Kidney (tissue), 14 donors: ENCODE data around the gene ST8SIA1. TPM values are rescaled to one million over a fixed set of nuclear protein-coding genes. Genes with fewer than 3 reads are reported as not detected.

Experiments
- DNase-seq, 5 donors: peaks; one replicate each; pipeline ENCODE4 v3.0.0-alpha.2; 2013 to 2020
- FAIRE-seq: peaks from 2 replicates; lab custom pipeline; 2012; peaks lifted over from hg19 to GRCh38; lab: Jason Lieb, UNC
- H3K27ac ChIP-seq, 2 donors: one replicate each; pipeline ENCODE4 v1.7.0; 2013; ENCODE audit warnings: low read depth in 2 of 2, low read length in 2 of 2, inconsistent platforms in 1 of 2
- H3K27me3 ChIP-seq: one replicate; pipeline ENCODE4 v1.7.1; 2013; ENCODE audit warnings: low read length, inconsistent platforms; ENCODE audit not compliant: control insufficient read depth, insufficient read depth
- H3K36me3 ChIP-seq, 3 donors: one replicate each; pipeline versions ENCODE4 v1.7.0 to v1.7.1; 2013; ENCODE audit warnings: low read length in 3 of 3, control low read depth in 1 of 3, inconsistent platforms in 1 of 3; ENCODE audit not compliant: insufficient read depth in 3 of 3, control insufficient read depth in 2 of 3
- H3K4me1 ChIP-seq, 3 donors: one replicate each; pipeline versions ENCODE4 v1.7.0 to v1.7.1; 2013; ENCODE audit warnings: low read length in 3 of 3, inconsistent platforms in 1 of 3, low read depth in 1 of 3; ENCODE audit not compliant: control insufficient read depth in 2 of 3, insufficient read depth in 2 of 3
- H3K4me3 ChIP-seq, 3 donors: one replicate each; pipeline versions ENCODE4 v1.7.0 to v1.8.1; 2013; ENCODE audit warnings: low read length in 3 of 3, control low read depth in 1 of 3, inconsistent platforms in 1 of 3
- H3K9ac ChIP-seq, 3 donors: one replicate each; pipeline versions ENCODE4 v1.7.0 to v1.7.1; 2013; ENCODE audit warnings: low read length in 3 of 3, control low read depth in 1 of 3, inconsistent platforms in 1 of 3
- H3K9me3 ChIP-seq, 3 donors: one replicate each; pipeline versions ENCODE4 v1.7.0 to v1.7.1; 2013; ENCODE audit warnings: low read length in 3 of 3, control low read depth in 1 of 3, inconsistent platforms in 1 of 3; ENCODE audit not compliant: control insufficient read depth in 2 of 3, insufficient read depth in 1 of 3
- intact Hi-C: fragments of 100-400 bp; cut with DNase I; formaldehyde crosslinking; loops from one replicate; pipeline ENCODE4 v1.11.1; 2022
- polyA plus RNA-seq: library from polyadenylated mRNA; stranded (reverse); fragments of 350-450 nt; fragmentation: Illumina TruSeq; extraction: RNeasy Lipid Tissue Mini Kit (QIAGEN cat#74804); gene quantifications from one replicate; pipeline ENCODE4 v1.2.3, GENCODE V29; 2014; ENCODE audit warnings: low read depth, low replicate concordance; ENCODE audit not compliant: insufficient read depth
- total RNA-seq: library from RNA; stranded (reverse); fragmentation: NEBNext Ultra II Directional; extraction: Animal tissue kit (Norgen Biotek cat#: 25700); gene quantifications from one replicate; pipeline ENCODE4 v1.2.1, GENCODE V29; 2021
- TF ChIP-seq, protein P1 (sequence below): IDR thresholded peaks from 3 replicates; pipeline ENCODE4 v1.5.1; 2012; ENCODE audit warnings: mild to moderate bottlenecking, moderate library complexity, borderline replicate concordance; ENCODE audit not compliant: insufficient read depth; ENCODE audit errors: extremely low read depth
- donor health status: control.
- donor health status: control.
- donor health status: control.
- donor health status: control.
- donor health status: control.
- donor health status: DM: yes; HTN: yes; CAD: no.
- donor health status: Normal renal cell carcinoma (clear cell type).

ST8SIA1 gene
- total and polyA plus RNA-seq, 2 donors from 2014 or later, result 2.8 to 4.7 TPM

DNA sequence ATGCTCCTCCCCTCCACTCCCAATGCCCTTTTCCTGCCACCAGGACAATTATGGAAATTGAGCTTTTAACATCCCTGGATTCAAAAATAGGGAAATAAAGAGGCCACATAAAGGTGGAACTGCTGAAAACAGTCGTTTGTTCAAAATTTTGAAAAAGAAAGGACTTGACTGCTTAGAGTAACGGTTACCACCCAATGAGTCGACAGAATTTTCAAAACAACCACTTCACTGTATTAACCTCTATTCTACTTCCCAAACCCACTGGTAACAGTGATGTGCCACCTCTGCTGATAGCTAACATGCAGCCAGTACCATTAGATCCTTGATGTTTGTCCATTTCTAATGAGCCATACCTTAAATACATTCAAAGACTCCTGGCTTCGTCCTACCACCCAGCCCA, 4.9 kb downstream of the ST8SIA1 start:
- no peak for DNase-seq
- TF ChIP-seq, protein P1, sequence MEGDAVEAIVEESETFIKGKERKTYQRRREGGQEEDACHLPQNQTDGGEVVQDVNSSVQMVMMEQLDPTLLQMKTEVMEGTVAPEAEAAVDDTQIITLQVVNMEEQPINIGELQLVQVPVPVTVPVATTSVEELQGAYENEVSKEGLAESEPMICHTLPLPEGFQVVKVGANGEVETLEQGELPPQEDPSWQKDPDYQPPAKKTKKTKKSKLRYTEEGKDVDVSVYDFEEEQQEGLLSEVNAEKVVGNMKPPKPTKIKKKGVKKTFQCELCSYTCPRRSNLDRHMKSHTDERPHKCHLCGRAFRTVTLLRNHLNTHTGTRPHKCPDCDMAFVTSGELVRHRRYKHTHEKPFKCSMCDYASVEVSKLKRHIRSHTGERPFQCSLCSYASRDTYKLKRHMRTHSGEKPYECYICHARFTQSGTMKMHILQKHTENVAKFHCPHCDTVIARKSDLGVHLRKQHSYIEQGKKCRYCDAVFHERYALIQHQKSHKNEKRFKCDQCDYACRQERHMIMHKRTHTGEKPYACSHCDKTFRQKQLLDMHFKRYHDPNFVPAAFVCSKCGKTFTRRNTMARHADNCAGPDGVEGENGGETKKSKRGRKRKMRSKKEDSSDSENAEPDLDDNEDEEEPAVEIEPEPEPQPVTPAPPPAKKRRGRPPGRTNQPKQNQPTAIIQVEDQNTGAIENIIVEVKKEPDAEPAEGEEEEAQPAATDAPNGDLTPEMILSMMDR, result no peak
- Histone ChIP-seq H3K9me3 (no peaks in the 10 kb centered on the region), H3K4me1 (no peaks in the 10 kb centered on the region), H3K36me3 (no peaks in the 10 kb centered on the region), H3K27ac (no peak overlapping the region), H3K9ac (no peak overlapping the region), H3K4me3 (no peak overlapping the region), H3K27me3 (peaks cover 3% of the 10 kb centered on the region)
- intact Hi-C loops, result loop anchor here (10.0 kb wide), 2 partner anchors 115 to 225 kb away; no protein-coding TSS in a partner anchor
- FAIRE-seq, result no peak

DNA sequence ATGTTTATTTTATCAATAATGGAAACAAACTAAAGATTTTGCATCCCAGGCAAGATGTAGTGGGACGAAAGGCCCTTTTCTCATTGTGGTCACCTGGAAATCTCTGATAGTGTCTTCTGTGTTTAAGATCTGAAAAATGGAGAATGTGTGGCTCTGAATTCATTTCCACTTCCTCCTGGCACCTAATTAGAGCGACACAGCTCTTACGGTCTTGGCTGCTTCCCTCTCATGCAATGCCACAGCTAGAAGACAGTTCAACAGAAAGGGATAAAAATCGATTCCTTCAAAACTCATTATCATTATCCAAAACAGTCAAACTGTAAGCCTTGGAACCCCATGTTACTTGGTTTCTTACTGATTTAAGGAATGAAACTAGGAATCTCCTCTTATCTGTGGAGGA, 9.3 kb downstream of the ST8SIA1 start:
- no peaks in the 10 kb centered on the region for H3K36me3 ChIP-seq
- no peaks in the 10 kb centered on the region for H3K4me1 ChIP-seq
- no peaks in the 10 kb centered on the region for H3K9me3 ChIP-seq
- TF ChIP-seq, protein P1, result no peak
- no peak overlapping the region for H3K4me3 ChIP-seq
- H3K27ac ChIP-seq, result no peak overlapping the region
- no peak for DNase-seq
- FAIRE-seq, result no peak
- H3K27me3 ChIP-seq, result no peaks in the 10 kb centered on the region
- no peak overlapping the region for H3K9ac ChIP-seq
- intact Hi-C loops, result no loop called here

DNA sequence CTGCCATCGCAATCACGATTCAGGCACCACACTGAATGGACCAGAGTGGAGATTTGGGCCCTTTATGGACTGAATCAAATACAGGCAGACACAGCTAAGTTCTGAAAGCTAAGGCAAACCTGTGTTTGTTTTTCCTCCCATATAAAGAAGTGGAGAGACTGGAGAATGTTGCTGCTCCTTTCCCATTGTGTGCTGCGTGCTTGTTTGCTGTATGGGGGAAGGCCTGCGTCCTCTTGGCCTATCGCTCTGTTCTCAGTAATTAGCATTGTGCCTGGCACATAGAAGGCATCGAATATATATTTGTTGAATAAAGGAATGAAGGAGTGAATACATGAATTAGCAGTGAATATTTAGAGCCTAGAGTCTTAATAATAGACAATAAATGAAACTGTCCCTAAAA, 12.4 kb downstream of the ST8SIA1 start:
- intact Hi-C loops, result no loop called here

More for the DNA sequence above, 12.4 kb downstream of the ST8SIA1 start:
- no peak overlapping the region for H3K9ac ChIP-seq
- no peak for FAIRE-seq
- no peaks in the 10 kb centered on the region for H3K9me3 ChIP-seq
- no peak overlapping the region for H3K27ac ChIP-seq
- no peaks in the 10 kb centered on the region for H3K27me3 ChIP-seq
- no peak for DNase-seq
- no peaks in the 10 kb centered on the region for H3K4me1 ChIP-seq
- TF ChIP-seq, protein P1, result no peak
- H3K4me3 ChIP-seq, result no peak overlapping the region
- no peaks in the 10 kb centered on the region for H3K36me3 ChIP-seq
